Measurements from ENCODE around the gene RFTN1.

Gene RFTN1, protein sequence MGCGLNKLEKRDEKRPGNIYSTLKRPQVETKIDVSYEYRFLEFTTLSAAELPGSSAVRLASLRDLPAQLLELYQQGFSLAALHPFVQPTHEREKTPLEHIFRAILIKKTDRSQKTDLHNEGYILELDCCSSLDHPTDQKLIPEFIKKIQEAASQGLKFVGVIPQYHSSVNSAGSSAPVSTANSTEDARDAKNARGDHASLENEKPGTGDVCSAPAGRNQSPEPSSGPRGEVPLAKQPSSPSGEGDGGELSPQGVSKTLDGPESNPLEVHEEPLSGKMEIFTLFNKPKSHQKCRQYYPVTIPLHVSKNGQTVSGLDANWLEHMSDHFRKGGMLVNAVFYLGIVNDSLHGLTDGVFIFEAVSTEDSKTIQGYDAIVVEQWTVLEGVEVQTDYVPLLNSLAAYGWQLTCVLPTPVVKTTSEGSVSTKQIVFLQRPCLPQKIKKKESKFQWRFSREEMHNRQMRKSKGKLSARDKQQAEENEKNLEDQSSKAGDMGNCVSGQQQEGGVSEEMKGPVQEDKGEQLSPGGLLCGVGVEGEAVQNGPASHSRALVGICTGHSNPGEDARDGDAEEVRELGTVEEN

DNA sequence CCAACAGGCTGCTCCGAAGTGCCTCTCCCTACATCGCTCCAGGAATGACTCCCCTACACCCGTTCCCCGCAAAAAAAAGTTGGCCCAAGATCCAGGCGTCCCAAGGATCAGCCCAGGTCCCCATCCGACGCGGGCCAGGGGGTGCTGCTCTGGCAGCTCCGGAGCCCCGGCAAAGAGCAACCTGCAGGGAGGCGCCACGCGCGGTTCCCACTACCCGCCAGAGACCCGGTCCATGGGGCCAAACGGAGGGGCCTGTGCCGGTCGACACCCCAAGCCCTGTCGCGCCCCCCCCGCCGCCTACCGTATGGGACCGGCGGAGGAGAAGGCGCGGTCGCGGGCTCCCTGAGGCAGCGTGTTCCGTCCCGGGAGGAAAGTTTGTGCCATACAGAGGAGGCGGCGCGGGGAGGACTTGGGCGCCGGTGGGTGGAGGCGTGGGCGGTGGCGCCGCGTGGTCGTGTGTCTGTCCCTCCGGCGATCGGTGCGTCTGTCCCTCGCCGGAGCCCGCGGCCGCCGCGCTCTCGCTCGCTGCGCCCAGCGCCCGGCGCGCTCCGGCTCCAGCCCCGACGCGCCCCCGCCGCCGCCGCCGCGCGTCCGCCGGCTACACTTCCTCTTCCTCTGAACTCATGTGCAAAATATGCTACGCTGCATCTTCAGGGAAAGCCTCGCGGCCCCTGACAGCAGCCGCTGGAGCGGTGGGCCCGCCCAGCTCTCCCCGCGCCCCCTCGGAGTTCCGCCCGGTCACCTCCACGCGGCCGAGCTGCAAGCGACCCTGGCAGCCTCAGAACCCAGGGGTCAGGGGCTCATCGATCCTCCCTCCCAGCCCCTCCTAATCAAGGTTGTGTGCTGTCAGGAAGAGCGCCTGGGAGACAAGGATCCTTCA lies at the start of gene RFTN1:
RFTN1 (minus strand) TSS at position 559 of the 880 bp plus-strand sequence. CDS start 19,830 bp downstream, outside the sequence.
- DNase-seq: no peak

DNA sequence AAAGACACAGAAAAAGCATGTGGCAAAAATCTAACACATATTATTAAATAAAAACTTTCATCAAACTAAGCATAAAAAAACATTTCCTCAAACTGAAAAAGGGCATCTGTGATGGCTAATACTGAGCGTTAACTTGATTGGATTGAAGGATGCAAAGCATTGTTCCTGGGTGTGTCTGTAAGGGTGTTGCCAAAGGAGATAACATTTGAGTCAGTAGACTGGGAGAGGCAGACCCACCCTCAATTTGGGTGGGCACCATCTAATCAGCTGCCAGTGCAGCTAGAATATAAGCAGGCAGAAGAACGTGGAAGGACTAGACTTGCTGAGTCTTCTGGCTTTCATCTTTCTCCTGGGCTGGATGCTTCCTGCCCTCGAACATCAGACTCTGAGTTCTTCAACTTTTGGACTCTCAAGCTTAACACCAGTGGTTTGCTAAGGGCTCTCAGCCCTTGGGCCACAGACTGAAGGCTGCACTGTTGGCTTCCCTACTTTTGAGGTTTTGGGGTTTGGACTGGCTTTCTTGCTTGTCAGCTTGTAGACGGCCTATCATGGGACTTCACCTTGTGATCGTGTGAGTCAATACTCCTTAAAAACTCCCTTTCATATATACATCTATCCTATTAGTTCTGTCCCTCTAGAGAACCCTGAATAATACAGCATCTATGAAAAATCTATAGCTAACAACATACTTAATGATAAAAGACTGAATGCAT lies 46.3 kb upstream of the RFTN1 start:
- no peak for DNase-seq

DNA sequence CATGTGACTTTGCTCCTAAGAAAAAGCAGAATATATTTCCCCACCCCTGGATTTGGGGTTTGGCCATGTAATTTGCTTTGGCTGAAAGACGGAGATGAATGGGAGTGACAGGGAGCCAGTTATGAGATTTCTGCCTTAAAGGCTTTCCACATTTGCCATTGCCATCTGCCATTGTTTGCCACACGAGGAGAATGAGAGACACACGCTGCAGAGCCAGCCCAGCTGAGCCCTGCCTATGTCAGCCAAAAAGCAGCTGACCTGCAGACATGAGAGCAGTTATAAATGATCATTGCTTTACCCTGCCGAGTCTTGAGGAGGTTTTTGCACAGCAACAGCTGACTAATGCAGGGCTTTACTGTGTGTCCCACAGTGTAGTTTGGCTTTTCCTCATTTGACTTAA lies 40.6 kb upstream of the RFTN1 start:
- no peak for DNase-seq

DNA sequence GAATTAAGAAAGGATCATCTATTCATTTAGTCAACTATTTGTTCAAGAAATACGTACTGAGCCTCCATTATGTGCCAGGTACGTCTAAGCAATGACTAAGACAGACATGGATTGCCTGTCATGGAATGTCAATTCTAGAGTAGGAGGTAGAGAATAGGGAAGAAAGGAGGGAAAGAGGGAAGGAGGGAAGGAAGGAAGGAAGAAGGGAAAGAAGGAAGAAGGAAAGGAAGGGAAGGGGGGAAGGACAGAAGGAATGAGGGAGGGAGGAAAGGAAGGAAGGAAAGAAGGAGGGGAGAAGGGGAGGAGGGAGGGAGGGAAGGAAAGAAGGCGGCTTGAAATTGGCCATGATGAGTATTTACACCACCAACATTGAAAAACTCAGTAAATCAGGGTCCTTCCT lies 39.3 kb upstream of the RFTN1 start:
- no peak for DNase-seq

DNA sequence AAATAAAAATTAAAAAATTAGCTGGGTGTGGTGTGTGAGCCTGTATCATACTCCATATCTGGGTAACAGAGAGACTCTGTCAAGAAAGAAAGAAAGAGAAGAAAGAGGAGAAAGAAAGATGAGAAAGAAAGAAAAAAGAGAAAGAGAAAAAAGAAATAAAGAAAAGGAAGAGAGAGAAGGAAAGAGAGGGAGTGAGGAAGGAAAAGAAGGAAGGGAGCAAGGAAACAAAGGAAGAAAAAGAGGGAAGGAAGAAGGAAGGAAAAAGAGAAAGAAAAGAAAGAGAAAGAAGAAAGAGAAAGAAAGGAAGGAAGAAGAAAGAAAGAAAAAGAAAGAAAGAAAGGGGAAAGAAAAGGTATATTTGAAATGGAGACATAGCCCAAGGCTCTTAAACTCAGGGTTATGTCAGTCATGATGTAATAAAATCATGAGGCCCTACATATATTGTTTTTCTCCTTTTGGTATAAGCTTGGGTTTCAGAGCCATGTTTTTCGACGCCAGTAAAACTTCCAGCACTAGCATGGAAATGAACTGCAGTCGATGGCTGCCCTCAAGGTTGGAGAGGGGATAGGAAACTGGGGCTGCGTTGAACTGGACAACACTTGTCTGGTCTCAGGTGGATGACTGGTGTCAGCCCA lies 38.0 kb upstream of the RFTN1 start:
- no peak for DNase-seq

DNA sequence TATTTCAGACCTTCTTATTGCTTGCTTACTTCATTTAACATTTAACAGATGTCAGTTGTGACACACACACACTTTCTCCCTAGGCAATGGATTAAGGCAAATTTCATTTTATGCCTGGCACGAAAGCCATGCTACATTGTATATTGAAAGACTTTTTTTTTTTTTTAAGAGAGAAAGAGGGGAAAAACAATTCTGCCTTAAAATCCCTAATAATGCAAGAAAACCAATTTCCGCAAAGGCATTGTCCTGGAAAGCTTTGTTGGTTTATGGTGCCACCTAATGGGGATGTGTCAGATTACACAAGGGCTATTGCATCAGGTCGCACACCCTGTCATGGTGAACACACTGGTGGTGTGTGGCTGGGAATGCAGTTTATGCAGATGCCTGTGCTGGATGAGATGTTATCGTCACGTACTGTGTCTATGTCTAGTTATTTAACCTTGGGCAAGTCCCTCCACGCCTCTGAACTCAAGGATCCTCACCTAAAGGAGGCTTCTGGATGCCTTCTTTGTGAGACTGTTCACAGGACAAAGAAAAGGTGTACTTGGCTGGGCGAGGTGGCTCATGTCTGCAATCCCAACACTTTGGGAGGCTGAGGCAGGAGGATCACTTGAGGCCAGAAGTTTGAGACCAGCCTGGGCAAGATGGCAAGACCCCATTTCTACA lies 37.3 kb upstream of the RFTN1 start:
- DNase-seq: peak; percentile 53

DNA sequence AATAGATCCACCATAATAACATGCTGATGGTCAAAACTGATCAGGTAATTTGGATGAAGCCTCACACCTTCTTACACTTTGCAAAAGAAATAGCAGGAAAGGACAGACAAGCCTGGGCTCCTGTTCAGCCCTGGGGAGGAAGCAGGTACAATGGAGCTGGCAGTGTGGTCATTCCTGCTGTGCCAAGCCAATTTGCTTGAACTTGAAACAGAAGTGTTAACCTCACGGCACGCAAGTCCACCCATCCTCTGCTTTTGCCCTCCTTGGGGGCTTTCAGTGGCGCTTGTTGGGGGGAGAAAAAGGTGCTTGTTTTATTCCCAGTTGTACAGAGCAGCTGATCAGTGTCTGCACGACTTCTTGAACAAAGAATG lies 36.8 kb upstream of the RFTN1 start:
- DNase-seq: no peak

DNA sequence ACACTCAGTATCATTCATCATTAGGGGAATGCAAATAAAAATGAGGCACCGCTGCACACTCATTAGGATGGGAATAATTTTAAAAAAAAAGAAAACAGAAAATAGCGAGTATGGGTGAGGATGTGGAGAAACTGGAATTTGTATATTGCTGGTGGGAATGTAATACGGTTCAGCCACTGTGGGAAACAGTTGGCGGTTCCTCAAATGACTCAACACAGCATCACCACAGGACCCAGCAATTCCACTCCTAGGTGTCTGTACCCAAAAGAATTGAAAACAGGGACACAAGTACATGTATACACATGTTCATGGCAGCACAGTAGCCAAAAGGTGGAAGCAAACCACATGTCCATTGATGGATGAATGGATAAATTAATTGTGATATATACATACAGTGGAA lies 35.2 kb upstream of the RFTN1 start:
- DNase-seq: no peak

DNA sequence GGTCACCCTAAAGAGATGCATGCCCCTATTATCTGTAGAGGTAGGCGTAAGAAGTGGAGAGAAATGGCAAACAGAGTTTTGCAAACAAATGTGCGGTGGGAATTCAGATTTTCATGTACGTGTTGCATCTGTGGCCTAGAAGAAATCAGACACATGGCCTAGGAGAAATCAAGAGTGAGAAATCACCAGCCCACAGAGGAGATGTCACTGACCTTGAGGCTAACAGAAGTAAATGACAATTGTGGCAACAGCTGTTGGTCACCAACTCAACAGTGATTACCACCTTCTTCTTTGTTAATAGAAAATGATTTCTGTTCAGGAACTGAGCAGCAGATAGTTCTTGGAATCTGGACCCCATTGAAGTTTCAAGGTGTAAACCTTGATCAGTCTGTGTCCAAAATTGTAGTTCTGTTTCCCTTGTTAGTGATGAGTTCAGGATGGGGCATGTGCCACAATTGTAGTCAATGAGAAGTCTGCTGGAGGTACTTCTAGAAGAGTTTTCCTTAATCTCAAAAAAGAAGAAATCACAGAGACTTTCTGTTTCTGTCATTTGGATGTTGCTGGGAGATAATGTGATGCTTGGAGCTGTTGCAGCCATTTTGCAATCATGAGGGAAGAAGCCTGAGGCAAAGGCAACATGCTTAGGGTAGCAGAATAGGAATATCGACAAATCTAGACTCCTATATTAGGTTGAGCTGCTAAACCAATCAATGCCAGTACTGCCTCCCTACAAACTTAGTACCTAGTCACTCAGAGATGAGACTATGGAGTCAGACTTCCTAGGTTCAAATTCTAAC lies 34.3 kb upstream of the RFTN1 start:
- no peak for DNase-seq

DNA sequence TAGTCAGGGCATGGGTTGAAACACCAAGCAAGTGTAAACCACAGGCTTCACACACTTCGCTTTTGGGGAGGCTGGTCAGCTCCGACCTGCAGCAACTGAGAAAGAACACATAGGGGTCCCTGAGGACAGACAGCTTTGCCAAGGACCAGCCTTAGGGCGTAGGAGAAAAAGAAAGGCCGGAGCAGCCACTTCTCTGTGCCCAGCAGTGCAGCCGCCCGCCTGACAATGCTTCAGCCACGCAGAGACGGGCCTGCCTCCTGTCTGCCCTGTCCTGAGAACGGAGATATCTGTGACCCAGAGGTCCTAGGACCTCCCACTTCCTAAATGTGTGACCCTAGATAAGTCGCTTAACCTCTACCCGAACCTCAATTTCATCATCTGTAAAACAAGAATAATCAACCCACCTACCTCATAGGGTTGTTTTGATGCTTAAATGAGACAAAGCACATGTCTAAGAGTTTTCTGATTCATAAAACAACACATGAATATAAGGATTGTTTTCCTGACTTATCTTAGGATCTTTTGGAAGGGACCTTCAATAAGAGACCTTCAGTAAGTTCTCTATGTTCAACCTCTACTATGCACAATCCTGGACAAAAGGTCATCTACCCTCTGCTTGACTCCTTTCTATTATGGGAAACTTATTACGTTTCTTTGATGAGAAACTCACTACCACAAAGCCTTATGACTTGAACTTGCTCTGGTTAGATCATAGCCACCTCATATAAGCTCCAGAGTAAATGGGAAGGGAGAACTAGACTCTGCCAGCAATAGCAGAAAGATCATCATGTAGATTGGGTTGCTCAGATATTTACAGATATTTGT lies 32.9 kb upstream of the RFTN1 start:
- DNase-seq: no peak

DNA sequence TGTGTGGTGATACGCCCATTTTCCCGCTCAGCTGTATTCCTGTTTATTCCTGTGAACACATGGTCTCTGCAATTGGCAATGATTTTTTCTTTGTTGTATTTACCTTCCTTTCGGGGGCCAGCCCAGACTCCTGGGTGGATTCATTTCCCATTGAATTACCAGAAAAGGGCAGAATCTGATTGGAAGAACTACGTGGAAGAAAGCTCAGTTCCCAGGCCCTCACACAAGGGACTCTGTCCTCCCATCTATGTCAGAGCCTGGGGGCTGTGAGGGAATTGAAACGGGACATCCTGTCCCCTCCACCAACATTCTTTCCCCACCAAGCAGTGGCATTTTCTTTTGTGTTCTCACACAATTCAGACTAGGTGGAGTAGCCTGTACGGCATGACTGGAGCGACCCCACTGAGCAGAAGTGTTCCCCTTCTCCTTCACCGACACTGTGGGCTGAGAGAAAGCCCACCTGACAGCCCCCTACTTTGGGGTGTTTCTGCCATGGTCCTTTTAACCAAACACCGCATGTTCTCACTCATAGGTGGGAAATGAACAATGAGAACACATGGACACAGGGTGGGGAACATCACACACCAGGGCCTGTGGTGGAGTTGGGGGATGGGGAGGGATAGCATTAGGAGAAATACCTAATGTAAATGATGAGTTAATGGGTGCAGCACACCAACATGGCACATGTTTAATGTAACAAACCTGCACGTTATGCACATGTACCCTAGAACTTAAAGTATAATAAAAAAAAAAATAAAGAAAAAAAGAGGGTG lies 32.1 kb upstream of the RFTN1 start:
- no peak for DNase-seq

DNA sequence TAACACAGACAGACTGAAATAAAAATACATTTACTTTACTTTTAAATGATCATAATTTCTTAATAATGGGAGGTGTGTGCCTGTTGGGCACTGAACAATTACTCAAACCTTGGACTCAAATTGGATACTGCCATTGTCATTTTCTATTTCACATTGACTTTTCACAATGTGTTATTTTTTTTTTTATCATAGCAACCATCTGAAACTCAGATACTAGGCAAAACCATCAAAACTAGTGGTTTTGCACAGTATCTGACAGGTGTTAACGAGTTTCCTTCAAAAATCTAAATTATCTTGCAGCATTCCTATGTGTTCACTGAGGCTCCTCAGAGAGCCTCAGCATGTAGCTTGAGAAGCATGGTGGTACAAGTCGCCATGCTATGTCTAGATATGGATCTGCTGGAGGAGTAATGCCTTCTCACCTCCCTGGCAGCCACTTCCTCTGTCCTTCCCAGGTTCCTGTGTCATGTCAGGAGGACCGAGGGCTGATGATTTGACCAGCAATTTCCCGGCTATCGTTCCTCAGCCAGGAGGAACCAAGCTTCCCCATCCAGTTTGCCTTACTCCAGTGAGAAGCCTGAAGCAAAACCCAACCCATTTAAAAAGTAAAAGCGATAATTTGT lies 29.9 kb upstream of the RFTN1 start:
- DNase-seq: no peak

DNA sequence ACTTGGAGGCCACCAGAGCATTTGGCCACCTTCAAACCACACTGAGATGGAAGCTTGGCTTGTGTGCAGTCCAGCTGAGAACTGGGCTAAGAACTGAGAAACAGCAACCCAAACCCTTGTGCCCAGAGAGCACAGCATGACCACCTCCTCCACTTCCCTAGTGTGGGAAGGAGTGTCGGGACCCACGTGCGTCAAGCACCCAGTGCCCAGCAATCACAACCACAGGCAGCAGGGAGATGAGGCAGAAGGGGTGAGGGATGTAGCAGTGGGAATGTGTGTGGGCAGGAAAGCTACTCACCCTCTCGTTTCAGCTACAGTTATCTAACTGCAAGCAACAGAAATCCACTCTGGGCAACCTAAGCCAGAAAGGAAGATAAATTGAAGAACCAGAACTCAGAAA lies 25.0 kb upstream of the RFTN1 start:
- no peak for DNase-seq

DNA sequence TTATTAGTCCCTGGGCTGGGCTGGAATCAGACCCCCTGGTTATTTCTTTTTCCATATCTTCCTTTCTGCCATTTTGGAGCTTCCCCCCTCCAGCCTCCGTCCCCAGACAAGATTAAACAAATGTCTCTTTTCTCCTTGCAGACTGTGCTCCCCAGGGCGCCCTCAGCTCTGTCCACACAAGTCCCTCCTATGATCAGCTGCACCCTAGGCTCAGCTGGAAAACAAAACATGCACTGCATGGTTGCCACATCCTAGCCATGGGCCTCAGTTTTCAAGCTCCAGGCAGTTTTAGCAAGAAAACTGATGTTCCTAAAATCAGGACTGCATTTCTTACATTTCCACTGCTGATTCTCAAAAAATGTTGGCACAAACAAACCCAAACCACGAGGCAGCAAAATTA lies 23.5 kb upstream of the RFTN1 start:
- no peak for DNase-seq

DNA sequence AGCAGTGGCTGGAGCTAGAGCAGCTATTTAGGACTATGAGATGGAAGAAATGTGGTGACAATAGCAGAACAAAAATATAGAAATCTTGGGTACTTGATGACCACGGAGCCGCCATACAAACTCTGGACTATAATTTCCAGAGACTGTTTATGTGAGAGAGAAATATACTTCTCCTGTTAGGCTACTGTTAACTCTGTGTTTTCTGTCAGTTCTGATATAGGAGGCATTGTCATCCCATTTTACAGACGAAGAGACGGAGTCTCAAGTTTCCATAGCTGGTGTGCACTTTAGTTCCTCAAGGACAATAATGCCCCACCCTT lies 22.8 kb upstream of the RFTN1 start:
- DNase-seq: no peak

DNA sequence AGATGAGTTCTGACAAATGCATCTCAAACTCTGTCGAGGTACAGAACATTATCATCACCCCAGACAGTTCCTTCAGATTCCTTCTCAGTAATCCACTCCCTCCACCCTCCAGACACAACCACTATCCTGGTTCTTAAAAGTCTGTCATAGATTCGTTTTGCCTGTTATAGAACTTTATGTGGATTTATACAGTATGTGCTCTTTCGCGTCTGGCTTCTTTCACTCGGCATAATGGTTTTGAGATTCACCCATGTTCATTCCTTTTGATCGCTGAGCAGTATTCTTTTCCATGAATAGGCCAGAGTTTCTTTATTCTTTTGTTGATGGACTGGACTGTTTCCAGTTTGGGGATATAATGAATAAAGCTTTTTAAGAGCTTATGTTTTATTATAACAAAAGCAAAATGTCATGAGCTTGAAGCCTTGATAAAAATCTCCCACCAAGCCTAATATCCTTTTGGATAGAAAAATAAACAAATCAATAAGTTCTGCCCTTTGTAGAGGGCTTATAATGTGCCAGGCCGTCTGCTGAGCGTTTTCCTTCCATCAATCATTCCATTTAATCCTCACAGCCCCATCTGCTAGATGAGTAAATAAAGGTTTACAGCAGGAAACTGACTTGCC lies 21.3 kb upstream of the RFTN1 start:
- DNase-seq: no peak

DNA sequence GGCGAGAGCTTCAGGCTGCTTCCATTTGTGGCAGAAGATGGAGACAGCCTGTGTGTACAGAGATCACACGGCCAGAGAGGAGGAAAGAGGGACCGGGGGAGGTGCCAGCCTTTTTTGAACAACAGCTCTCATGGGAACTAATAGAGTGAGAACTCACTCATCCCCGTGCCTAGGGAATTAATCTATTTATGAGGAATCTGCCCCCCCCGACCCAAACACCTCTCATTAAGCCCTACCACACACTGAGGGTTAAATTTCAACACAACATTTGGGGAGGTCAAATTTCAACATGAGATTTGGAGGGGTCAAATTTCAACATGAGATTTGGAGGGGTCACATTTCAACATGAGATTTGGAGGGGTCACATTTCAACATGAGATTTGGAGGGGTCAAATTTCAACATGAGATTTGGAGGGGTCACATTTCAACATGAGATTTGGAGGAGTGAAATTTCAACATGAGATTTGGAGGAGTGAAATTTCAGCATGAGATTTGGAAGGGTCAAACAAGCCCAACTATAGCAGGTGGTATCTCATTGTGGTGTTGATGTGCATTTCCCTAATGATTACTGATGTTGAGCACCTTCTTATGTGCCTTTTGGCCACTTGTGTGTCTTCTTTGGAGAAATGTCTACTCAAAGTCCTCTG lies 20.6 kb upstream of the RFTN1 start:
- DNase-seq: peak; percentile 30

DNA sequence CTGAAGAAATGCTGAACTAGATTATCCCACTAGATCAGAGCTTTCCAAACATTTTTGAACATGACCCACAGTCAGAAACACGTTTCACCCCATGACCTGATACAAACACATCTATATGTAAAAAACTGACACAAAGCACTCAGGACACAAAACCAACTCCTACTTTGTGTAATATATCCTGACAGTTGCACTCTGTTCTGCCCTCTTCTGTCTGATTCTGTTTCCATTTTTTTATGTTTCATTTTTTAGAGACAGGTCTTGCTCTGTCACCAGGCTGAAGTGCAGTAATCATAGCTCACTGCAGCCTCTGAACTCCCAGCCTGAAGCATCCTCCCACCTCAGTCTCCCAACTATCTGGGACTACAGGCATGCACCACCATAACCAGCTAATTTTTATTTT lies 15.8 kb upstream of the RFTN1 start:
- DNase-seq: no peak

All from NCI-H1105 treated with DMSO at 0.1 percent for 48 hours (cell line).